GM19455 (cell line): ENCODE results near the gene ULK4.

Experiments
- ATAC-seq: cut with Tn5 transposase; IDR thresholded peaks from one replicate; pipeline ENCODE4 v1.9.1; 2021; ENCODE audit not compliant: unreplicated experiment

ULK4 gene

GRCh38 chr3:41207355-41207754, 754.5 kb downstream of the ULK4 start:
- ATAC-seq: no peak

- no peak for ATAC-seq
Measured at GRCh38 chr3:41205591-41205990, 756.3 kb downstream of the ULK4 start.

GRCh38 chr3:41204369-41204768, 757.5 kb downstream of the ULK4 start:
- ATAC-seq: no peak

- ATAC-seq: no peak
Measured at GRCh38 chr3:41202834-41203345, 759.0 kb downstream of the ULK4 start.

GRCh38 chr3:41202075-41202833, 759.6 kb downstream of the ULK4 start:
- ATAC-seq: no peak

GRCh38 chr3:41200669-41201021, 761.3 kb downstream of the ULK4 start:
- no peak for ATAC-seq

GRCh38 chr3:41199866-41200668, 761.8 kb downstream of the ULK4 start:
- no peak for ATAC-seq

GRCh38 chr3:41198950-41199865, 762.7 kb downstream of the ULK4 start, which contains the start of gene CTNNB1:
TSS of gene CTNNB1 (plus strand) at chr3:41199505. CDS start at chr3:41224069, 24,564 bp downstream.
- peak; percentile 76 for ATAC-seq

GRCh38 chr3:41198526-41198925, 763.4 kb downstream of the ULK4 start:
- peak; percentile 3 for ATAC-seq

- no peak for ATAC-seq
Measured at GRCh38 chr3:41198046-41198445, 763.9 kb downstream of the ULK4 start.
